H1 (cell line): ENCODE data around the gene MT1G.

Experiments
- CEBPB ChIP-seq: IDR thresholded peaks from 2 replicates; pipeline ENCODE4 v1.6.1; 2012; ENCODE audit warnings: low read depth, low read length
- EP300 ChIP-seq, 2 experiments: IDR thresholded peaks; 1 replicate in 1 of 2; 2 replicates in 1 of 2; pipeline ENCODE4 v1.6.1; 2011 to 2012; ENCODE audit warnings: low read depth in 2 of 2, low read length in 2 of 2, mild to moderate bottlenecking in 2 of 2, borderline replicate concordance in 1 of 2, inconsistent platforms in 1 of 2, moderate library complexity in 1 of 2
- POLR2A ChIP-seq, 2 experiments: IDR thresholded peaks; 1 replicate in 1 of 2; 2 replicates in 1 of 2; pipeline ENCODE4 v1.6.1; 2011; ENCODE audit warnings: low read depth in 2 of 2, low read length in 2 of 2, mild to moderate bottlenecking in 2 of 2; ENCODE audit errors: control extremely low read depth in 1 of 2
- ZNF274 ChIP-seq: IDR thresholded peaks from 2 replicates; pipeline ENCODE4 v1.7.0; 2012; ENCODE audit warnings: low read length, borderline replicate concordance; ENCODE audit errors: extremely low read depth
- TF ChIP-seq, protein P1 (sequence below), 3 experiments: IDR thresholded peaks; 1 replicate in 2 of 3; 2 replicates in 1 of 3; pipeline versions ENCODE4 v1.5.1 to v1.6.1; 2011; ENCODE audit warnings: low read length in 3 of 3, mild to moderate bottlenecking in 3 of 3, inconsistent platforms in 2 of 3, low read depth in 1 of 3, moderate library complexity in 1 of 3; ENCODE audit not compliant: insufficient read depth in 1 of 3; ENCODE audit errors: control extremely low read depth in 1 of 3

DNA sequence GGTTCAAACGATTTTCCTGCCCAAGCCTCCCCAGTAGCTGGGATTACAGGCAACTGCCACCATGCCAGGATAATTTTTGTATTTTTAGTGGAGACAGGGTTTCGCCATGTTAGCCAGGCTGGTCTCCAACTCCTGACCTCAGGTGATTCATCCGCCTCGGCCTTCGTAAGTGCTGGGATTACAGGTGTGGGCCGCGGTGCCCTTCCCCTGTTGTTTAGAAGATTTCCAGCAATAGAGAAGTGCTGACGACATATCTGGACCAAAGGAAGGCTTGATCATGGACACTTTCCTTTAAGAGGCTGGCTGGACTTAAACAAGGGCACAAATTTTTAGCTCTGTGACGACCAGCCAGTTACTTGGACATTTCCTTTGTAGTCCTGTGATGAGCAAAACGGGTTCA, 36.7 kb downstream of the MT1G start:
- TF ChIP-seq POLR2A (IDR thresholded peaks at IDR 0.05; ENCODE audit: control extremely low read depth in 1 of 2, low read depth in 2 of 2, low read length in 2 of 2) (no peak), CEBPB (no peak), EP300 (IDR thresholded peaks at IDR 0.05; ENCODE audit: borderline replicate concordance in 1 of 2, low read depth in 2 of 2, low read length in 2 of 2) (no peak), ZNF274 (no peak)
- TF ChIP-seq, protein P1, sequence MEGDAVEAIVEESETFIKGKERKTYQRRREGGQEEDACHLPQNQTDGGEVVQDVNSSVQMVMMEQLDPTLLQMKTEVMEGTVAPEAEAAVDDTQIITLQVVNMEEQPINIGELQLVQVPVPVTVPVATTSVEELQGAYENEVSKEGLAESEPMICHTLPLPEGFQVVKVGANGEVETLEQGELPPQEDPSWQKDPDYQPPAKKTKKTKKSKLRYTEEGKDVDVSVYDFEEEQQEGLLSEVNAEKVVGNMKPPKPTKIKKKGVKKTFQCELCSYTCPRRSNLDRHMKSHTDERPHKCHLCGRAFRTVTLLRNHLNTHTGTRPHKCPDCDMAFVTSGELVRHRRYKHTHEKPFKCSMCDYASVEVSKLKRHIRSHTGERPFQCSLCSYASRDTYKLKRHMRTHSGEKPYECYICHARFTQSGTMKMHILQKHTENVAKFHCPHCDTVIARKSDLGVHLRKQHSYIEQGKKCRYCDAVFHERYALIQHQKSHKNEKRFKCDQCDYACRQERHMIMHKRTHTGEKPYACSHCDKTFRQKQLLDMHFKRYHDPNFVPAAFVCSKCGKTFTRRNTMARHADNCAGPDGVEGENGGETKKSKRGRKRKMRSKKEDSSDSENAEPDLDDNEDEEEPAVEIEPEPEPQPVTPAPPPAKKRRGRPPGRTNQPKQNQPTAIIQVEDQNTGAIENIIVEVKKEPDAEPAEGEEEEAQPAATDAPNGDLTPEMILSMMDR (IDR thresholded peaks at IDR 0.05; ENCODE audit: control extremely low read depth in 1 of 3, insufficient read depth in 1 of 3, low read depth in 1 of 3, low read length in 3 of 3) = no peak
